Skeletal muscle tissue (tissue), 4 donors: ENCODE measurements around the gene HSFX2. TPM values are rescaled to one million over a fixed set of nuclear protein-coding genes. Genes with fewer than 3 reads are reported as not detected.
"Not testable (repeated sequence)": the region's sequence is repeated elsewhere in the genome, so short reads cannot be mapped to it uniquely, and the experiment has no call there.

Source experiments
- H3K27ac ChIP-seq: one replicate; pipeline ENCODE4 v1.7.0; 2013; ENCODE audit warnings: mild to moderate bottlenecking, low read depth, low read length, inconsistent platforms
- H3K27me3 ChIP-seq, 3 donors: one replicate each; pipeline ENCODE4 v1.7.0; 2013; ENCODE audit warnings: low read length in 3 of 3; ENCODE audit not compliant: control insufficient read depth in 3 of 3, insufficient read depth in 3 of 3
- H3K36me3 ChIP-seq, 3 donors: one replicate each; pipeline ENCODE4 v1.7.0; 2013; ENCODE audit warnings: low read length in 3 of 3; ENCODE audit not compliant: control insufficient read depth in 3 of 3, insufficient read depth in 3 of 3
- H3K4me1 ChIP-seq, 3 donors: one replicate each; pipeline ENCODE4 v1.7.0; 2013; ENCODE audit warnings: low read length in 3 of 3, mild to moderate bottlenecking in 3 of 3; ENCODE audit not compliant: control insufficient read depth in 3 of 3, insufficient read depth in 3 of 3
- H3K4me3 ChIP-seq, 3 donors: one replicate each; pipeline ENCODE4 v1.7.0; 2013; ENCODE audit warnings: low read length in 3 of 3
- H3K9ac ChIP-seq, 3 donors: one replicate each; pipeline ENCODE4 v1.7.0; 2013; ENCODE audit warnings: low read length in 3 of 3, mild to moderate bottlenecking in 3 of 3, moderate library complexity in 2 of 3, low read depth in 1 of 3
- H3K9me3 ChIP-seq, 3 donors: one replicate each; pipeline ENCODE4 v1.7.0; 2013; ENCODE audit warnings: low read length in 3 of 3; ENCODE audit not compliant: control insufficient read depth in 3 of 3
- total RNA-seq: library from RNA; depleted of rRNA; stranded (reverse); fragments of >200 nt; gene quantifications from one replicate; pipeline ENCODE4 v1.2.3, GENCODE V29; 2014
- donor health status: Osteomylitis.

HSFX2 gene
- total RNA-seq, 1 donor from 2014 or later = 0.52 TPM

GRCh38 chrX:149598603-149599002 is 3.5 kb upstream of the HSFX2 start:
- not testable (repeated sequence) for H3K9me3 ChIP-seq, H3K4me1 ChIP-seq, H3K4me3 ChIP-seq, H3K27ac ChIP-seq, H3K36me3 ChIP-seq, H3K27me3 ChIP-seq, H3K9ac ChIP-seq

- H3K36me3 ChIP-seq, H3K27ac ChIP-seq, H3K4me1 ChIP-seq, H3K9ac ChIP-seq, H3K27me3 ChIP-seq, H3K9me3 ChIP-seq, H3K4me3 ChIP-seq: not testable (repeated sequence)
Observed at GRCh38 chrX:149595943-149596342, 829 bp upstream of the HSFX2 start.

- H3K27ac ChIP-seq, H3K36me3 ChIP-seq, H3K27me3 ChIP-seq, H3K9me3 ChIP-seq, H3K4me3 ChIP-seq, H3K4me1 ChIP-seq, H3K9ac ChIP-seq: not testable (repeated sequence)
Observed at GRCh38 chrX:149590993-149591392, 4.1 kb downstream of the HSFX2 start.

- H3K4me1 ChIP-seq, H3K27ac ChIP-seq, H3K36me3 ChIP-seq, H3K27me3 ChIP-seq, H3K9ac ChIP-seq, H3K9me3 ChIP-seq, H3K4me3 ChIP-seq: not testable (repeated sequence)
Observed at GRCh38 chrX:149587359-149587758, 7.8 kb downstream of the HSFX2 start, which contains the start of gene MAGEA9B. MAGEA9B (minus strand) TSS chrX:149587459; CDS start chrX:149583179, 4,280 bp downstream.

- not testable (repeated sequence) for H3K4me1 ChIP-seq, H3K9me3 ChIP-seq, H3K27me3 ChIP-seq, H3K36me3 ChIP-seq, H3K4me3 ChIP-seq, H3K9ac ChIP-seq, H3K27ac ChIP-seq
Observed at GRCh38 chrX:149585631-149586030, 9.5 kb downstream of the HSFX2 start.

GRCh38 chrX:149573456-149573855 is 21.7 kb downstream of the HSFX2 start:
- H3K27me3 ChIP-seq, H3K4me3 ChIP-seq, H3K4me1 ChIP-seq, H3K27ac ChIP-seq, H3K36me3 ChIP-seq, H3K9ac ChIP-seq, H3K9me3 ChIP-seq: not testable (repeated sequence)

- Histone ChIP-seq H3K4me1 (peaks cover 0 to 2% (median 0%) of the 10 kb centered on the region in 3 donors), H3K9me3 (no peaks in the 10 kb centered on the region), H3K27ac (no peak overlapping the region), H3K9ac (no peak overlapping the region), H3K4me3 (no peak overlapping the region), H3K27me3 (no peaks in the 10 kb centered on the region), H3K36me3 (no peaks in the 10 kb centered on the region)
Observed at GRCh38 chrX:149572743-149573142, 22.4 kb downstream of the HSFX2 start.

- no peak overlapping the region for H3K9ac ChIP-seq
- no peak overlapping the region for H3K27ac ChIP-seq
- H3K27me3 ChIP-seq = no peaks in the 10 kb centered on the region
- no peaks in the 10 kb centered on the region for H3K36me3 ChIP-seq
- H3K4me1 ChIP-seq = peaks cover 0 to 2% (median 0%) of the 10 kb centered on the region in 3 donors
- no peaks in the 10 kb centered on the region for H3K9me3 ChIP-seq
- no peak overlapping the region for H3K4me3 ChIP-seq
Observed at GRCh38 chrX:149571770-149572169, 23.3 kb downstream of the HSFX2 start.

GRCh38 chrX:149570668-149571067 is 24.4 kb downstream of the HSFX2 start:
- Histone ChIP-seq H3K4me3 (no peak overlapping the region), H3K4me1 (peaks cover 0 to 2% (median 0%) of the 10 kb centered on the region in 3 donors), H3K9ac (no peak overlapping the region), H3K9me3 (no peaks in the 10 kb centered on the region), H3K27ac (no peak overlapping the region), H3K27me3 (no peaks in the 10 kb centered on the region), H3K36me3 (no peaks in the 10 kb centered on the region)

- Histone ChIP-seq H3K9ac (no peak overlapping the region), H3K27me3 (no peaks in the 10 kb centered on the region), H3K27ac (no peak overlapping the region), H3K9me3 (no peaks in the 10 kb centered on the region), H3K4me1 (peaks cover 0 to 2% (median 0%) of the 10 kb centered on the region in 3 donors), H3K36me3 (no peaks in the 10 kb centered on the region), H3K4me3 (no peak overlapping the region)
Observed at GRCh38 chrX:149569770-149570169, 25.3 kb downstream of the HSFX2 start.
